ENCODE results near the gene RBM38.

RBM38 gene

GRCh38 chr20:57374931-57375651 lies 16.1 kb upstream of the RBM38 start:
- no peak for TF ChIP-seq CTCF (IDR thresholded peaks at IDR 0.05)
- Histone ChIP-seq H3K9me3 (ENCODE audit: control insufficient read depth, low read length) (no peaks in the 10 kb centered on the region), H2AFZ (no peak overlapping the region), H3K4me1 (no peaks in the 10 kb centered on the region), H3K4me2 (ENCODE audit: low read length) (no peak overlapping the region), H3K4me3 (ENCODE audit: low read depth, low read length) (no peak overlapping the region), H3K79me2 (no peaks in the 10 kb centered on the region), H3K27me3 (ENCODE audit: control insufficient read depth, insufficient read depth, low read length) (no peaks in the 10 kb centered on the region), H3K27ac (no peak overlapping the region), H3K9ac (no peak overlapping the region), H3K36me3 (ENCODE audit: control insufficient read depth, insufficient read depth, low read length) (no peaks in the 10 kb centered on the region)

- Histone ChIP-seq H3K4me3 (ENCODE audit: low read depth, low read length) (no peak overlapping the region), H3K9ac (no peak overlapping the region), H3K36me3 (ENCODE audit: control insufficient read depth, insufficient read depth, low read length) (no peaks in the 10 kb centered on the region), H3K4me2 (ENCODE audit: low read length) (no peak overlapping the region), H3K27ac (no peak overlapping the region), H2AFZ (no peak overlapping the region), H3K4me1 (no peaks in the 10 kb centered on the region), H3K79me2 (no peaks in the 10 kb centered on the region), H3K9me3 (ENCODE audit: control insufficient read depth, low read length) (no peaks in the 10 kb centered on the region), H3K27me3 (ENCODE audit: control insufficient read depth, insufficient read depth, low read length) (no peaks in the 10 kb centered on the region)
- no peak for TF ChIP-seq CTCF (IDR thresholded peaks at IDR 0.05)
Measured at GRCh38 chr20:57375652-57376230, 15.5 kb upstream of the RBM38 start.

- no peak for TF ChIP-seq CTCF (IDR thresholded peaks at IDR 0.05)
- Histone ChIP-seq H3K4me1 (no peaks in the 10 kb centered on the region), H2AFZ (no peak overlapping the region), H3K4me3 (ENCODE audit: low read depth, low read length) (no peak overlapping the region), H3K9me3 (ENCODE audit: control insufficient read depth, low read length) (no peaks in the 10 kb centered on the region), H3K4me2 (ENCODE audit: low read length) (no peak overlapping the region), H3K27me3 (ENCODE audit: control insufficient read depth, insufficient read depth, low read length) (no peaks in the 10 kb centered on the region), H3K36me3 (ENCODE audit: control insufficient read depth, insufficient read depth, low read length) (no peaks in the 10 kb centered on the region), H3K79me2 (no peaks in the 10 kb centered on the region), H3K9ac (no peak overlapping the region), H3K27ac (no peak overlapping the region)
Measured at GRCh38 chr20:57377350-57377749, 13.8 kb upstream of the RBM38 start.

GRCh38 chr20:57378107-57378506 lies 13.1 kb upstream of the RBM38 start:
- Histone ChIP-seq H3K27ac (no peak overlapping the region), H3K36me3 (ENCODE audit: control insufficient read depth, insufficient read depth, low read length) (no peaks in the 10 kb centered on the region), H3K4me3 (ENCODE audit: low read depth, low read length) (no peak overlapping the region), H2AFZ (no peak overlapping the region), H3K4me1 (no peaks in the 10 kb centered on the region), H3K79me2 (no peaks in the 10 kb centered on the region), H3K27me3 (ENCODE audit: control insufficient read depth, insufficient read depth, low read length) (no peaks in the 10 kb centered on the region), H3K9ac (no peak overlapping the region), H3K4me2 (ENCODE audit: low read length) (no peak overlapping the region), H3K9me3 (ENCODE audit: control insufficient read depth, low read length) (no peaks in the 10 kb centered on the region)
- no peak for TF ChIP-seq CTCF (IDR thresholded peaks at IDR 0.05)

All from parathyroid adenoma (tissue), 2 donors.